GM21381 (cell line): ENCODE results near the gene ALDH1L1.
"Not testable (repeated sequence)": the region's sequence is repeated elsewhere in the genome, so short reads cannot be mapped to it uniquely, and the experiment has no call there.

Experiments
- ATAC-seq: cut with Tn5 transposase; IDR thresholded peaks from one replicate; pipeline ENCODE4 v1.9.1; 2021; ENCODE audit warnings: mild to moderate bottlenecking, moderate library complexity; ENCODE audit not compliant: unreplicated experiment

ALDH1L1 gene

GRCh38 chr3:126085841-126086240, 94.5 kb downstream of the ALDH1L1 start:
- ATAC-seq, result no peak

- ATAC-seq, result no peak
These were observed 95.1 kb downstream of the ALDH1L1 start for GRCh38 chr3:126085276-126085675.

- ATAC-seq, result no peak
These were observed 95.6 kb downstream of the ALDH1L1 start for GRCh38 chr3:126084768-126085180.

- ATAC-seq, result peak; percentile 92
These were observed 96.2 kb downstream of the ALDH1L1 start, which contains the start of gene SLC41A3 for GRCh38 chr3:126083913-126084767. Gene SLC41A3, minus strand, starts transcription at chr3:126084124. Its CDS starts 15,905 bp downstream, at chr3:126068219.

GRCh38 chr3:126083511-126083912, 96.9 kb downstream of the ALDH1L1 start:
- ATAC-seq, result peak; percentile 38

- ATAC-seq, result no peak
These were observed 97.3 kb downstream of the ALDH1L1 start for GRCh38 chr3:126083138-126083445.

GRCh38 chr3:126082362-126083137, 97.8 kb downstream of the ALDH1L1 start:
- ATAC-seq, result no peak

GRCh38 chr3:126081618-126082361, 98.6 kb downstream of the ALDH1L1 start:
- no peak for ATAC-seq

- no peak for ATAC-seq
These were observed 99.4 kb downstream of the ALDH1L1 start for GRCh38 chr3:126080970-126081369.

- ATAC-seq, result no peak
These were observed 101.5 kb downstream of the ALDH1L1 start for GRCh38 chr3:126078866-126079265.

GRCh38 chr3:126077754-126078153, 102.6 kb downstream of the ALDH1L1 start:
- no peak for ATAC-seq

- no peak for ATAC-seq
These were observed 104.2 kb downstream of the ALDH1L1 start for GRCh38 chr3:126076140-126076539.

GRCh38 chr3:126070146-126070545, 110.2 kb downstream of the ALDH1L1 start:
- ATAC-seq, result no peak

- no peak for ATAC-seq
These were observed 112.4 kb downstream of the ALDH1L1 start for GRCh38 chr3:126067959-126068358.

GRCh38 chr3:126066676-126067075, 113.7 kb downstream of the ALDH1L1 start:
- ATAC-seq, result not testable (repeated sequence)

- no peak for ATAC-seq
These were observed 114.5 kb downstream of the ALDH1L1 start for GRCh38 chr3:126065876-126066275.

- ATAC-seq, result no peak
These were observed 115.6 kb downstream of the ALDH1L1 start for GRCh38 chr3:126064627-126065258.

GRCh38 chr3:126063358-126063965, 116.9 kb downstream of the ALDH1L1 start:
- ATAC-seq, result no peak

- ATAC-seq, result no peak
These were observed 118.9 kb downstream of the ALDH1L1 start for GRCh38 chr3:126061301-126062032.
